Measurements from ENCODE around the gene ARID4A.
"Not testable (repeated sequence)": the region's sequence is repeated elsewhere in the genome, so short reads cannot be mapped to it uniquely, and the experiment has no call there.

- TF ChIP-seq NRF1 (conservative IDR thresholded peaks at IDR 0.05 in 1 of 2, IDR thresholded peaks at IDR 0.05 in 1 of 2); ZNF316 (IDR thresholded peaks at IDR 0.05); CBX3 (IDR thresholded peaks at IDR 0.05; ENCODE audit: borderline replicate concordance in 1 of 2, low read length in 2 of 2); MLX (CRISPR knock-in tag; conservative IDR thresholded peaks at IDR 0.05); MEF2D (tag; conservative IDR thresholded peaks at IDR 0.05; ENCODE audit: low read depth); JUND (IDR thresholded peaks at IDR 0.05; ENCODE audit: borderline replicate concordance, low read depth, low read length); JUND (tag; IDR thresholded peaks at IDR 0.05; ENCODE audit: borderline replicate concordance, low read depth, low read length); CC2D1A (IDR thresholded peaks at IDR 0.05); HLTF (IDR thresholded peaks at IDR 0.05); TCF7 (IDR thresholded peaks at IDR 0.05; ENCODE audit: borderline replicate concordance); HNRNPK (IDR thresholded peaks at IDR 0.05; ENCODE audit: low read depth, low read length, poor library complexity, severe bottlenecking); SP2 (IDR thresholded peaks at IDR 0.05; ENCODE audit: extremely low read depth, low read depth, low read length, poor library complexity, severe bottlenecking): not testable (repeated sequence)
Measured at GRCh38 chr14:58416934-58417333, 118.6 kb downstream of the ARID4A start.
